Measurements from ENCODE around the gene SPX.

- TF ChIP-seq CTCF (IDR thresholded peaks at IDR 0.05), result no peak
- no peak for TF ChIP-seq POLR2A (IDR thresholded peaks at IDR 0.05)
These were observed 49.1 kb upstream of the SPX start for GRCh38 chr12:21476949-21477348.

Measured in tibial nerve (tissue), 3 donors.